HEK293 (cell line): ENCODE results near the gene DDX23.

Source experiments
- CTCF ChIP-seq: fragments of 450-650 bp; formaldehyde crosslinking; IDR thresholded peaks from 2 replicates; pipeline ENCODE4 v1.5.1; 2016; ENCODE audit warnings: missing biosample characterization, missing genetic modification characterization
- MZF1 ChIP-seq: fragments of 450-650 bp; formaldehyde crosslinking; IDR thresholded peaks from 2 replicates; pipeline ENCODE4 v1.5.1; 2017; ENCODE audit warnings: missing biosample characterization, missing genetic modification characterization, borderline replicate concordance
- RBAK ChIP-seq: fragments of 450-650 bp; formaldehyde crosslinking; IDR thresholded peaks from 2 replicates; pipeline ENCODE4 v1.5.1; 2016; ENCODE audit warnings: missing biosample characterization, missing genetic modification characterization
- ZNF585B ChIP-seq: fragments of 450-650 bp; formaldehyde crosslinking; IDR thresholded peaks from 2 replicates; pipeline ENCODE4 v1.5.1; 2016; ENCODE audit warnings: missing biosample characterization, missing genetic modification characterization
- TF ChIP-seq, protein P1 (sequence below): fragments of 450-650 bp; formaldehyde crosslinking; IDR thresholded peaks from 2 replicates; pipeline ENCODE4 v1.5.1; 2016; ENCODE audit warnings: missing biosample characterization, missing genetic modification characterization
- TF ChIP-seq, protein P2 (sequence below): fragments of 450-650 bp; formaldehyde crosslinking; IDR thresholded peaks from 2 replicates; pipeline ENCODE4 v1.5.1; 2016; ENCODE audit warnings: missing biosample characterization, missing genetic modification characterization, low read depth

GRCh38 chr12:48819986-48820725 lies 31.8 kb downstream of the DDX23 start:
- TF ChIP-seq, protein P1, sequence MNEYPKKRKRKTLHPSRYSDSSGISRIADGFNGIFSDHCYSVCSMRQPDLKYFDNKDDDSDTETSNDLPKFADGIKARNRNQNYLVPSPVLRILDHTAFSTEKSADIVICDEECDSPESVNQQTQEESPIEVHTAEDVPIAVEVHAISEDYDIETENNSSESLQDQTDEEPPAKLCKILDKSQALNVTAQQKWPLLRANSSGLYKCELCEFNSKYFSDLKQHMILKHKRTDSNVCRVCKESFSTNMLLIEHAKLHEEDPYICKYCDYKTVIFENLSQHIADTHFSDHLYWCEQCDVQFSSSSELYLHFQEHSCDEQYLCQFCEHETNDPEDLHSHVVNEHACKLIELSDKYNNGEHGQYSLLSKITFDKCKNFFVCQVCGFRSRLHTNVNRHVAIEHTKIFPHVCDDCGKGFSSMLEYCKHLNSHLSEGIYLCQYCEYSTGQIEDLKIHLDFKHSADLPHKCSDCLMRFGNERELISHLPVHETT: no peak
- no peak for TF ChIP-seq CTCF
- no peak for TF ChIP-seq ZNF585B (tag by site-specific recombination)
- no peak for TF ChIP-seq RBAK
- TF ChIP-seq MZF1 (tag by site-specific recombination): no peak
- TF ChIP-seq, protein P2, sequence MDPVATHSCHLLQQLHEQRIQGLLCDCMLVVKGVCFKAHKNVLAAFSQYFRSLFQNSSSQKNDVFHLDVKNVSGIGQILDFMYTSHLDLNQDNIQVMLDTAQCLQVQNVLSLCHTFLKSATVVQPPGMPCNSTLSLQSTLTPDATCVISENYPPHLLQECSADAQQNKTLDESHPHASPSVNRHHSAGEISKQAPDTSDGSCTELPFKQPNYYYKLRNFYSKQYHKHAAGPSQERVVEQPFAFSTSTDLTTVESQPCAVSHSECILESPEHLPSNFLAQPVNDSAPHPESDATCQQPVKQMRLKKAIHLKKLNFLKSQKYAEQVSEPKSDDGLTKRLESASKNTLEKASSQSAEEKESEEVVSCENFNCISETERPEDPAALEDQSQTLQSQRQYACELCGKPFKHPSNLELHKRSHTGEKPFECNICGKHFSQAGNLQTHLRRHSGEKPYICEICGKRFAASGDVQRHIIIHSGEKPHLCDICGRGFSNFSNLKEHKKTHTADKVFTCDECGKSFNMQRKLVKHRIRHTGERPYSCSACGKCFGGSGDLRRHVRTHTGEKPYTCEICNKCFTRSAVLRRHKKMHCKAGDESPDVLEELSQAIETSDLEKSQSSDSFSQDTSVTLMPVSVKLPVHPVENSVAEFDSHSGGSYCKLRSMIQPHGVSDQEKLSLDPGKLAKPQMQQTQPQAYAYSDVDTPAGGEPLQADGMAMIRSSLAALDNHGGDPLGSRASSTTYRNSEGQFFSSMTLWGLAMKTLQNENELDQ (tag by site-specific recombination): no peak
